Keratinocyte (primary cell): ENCODE measurements around the gene CEP295NL. TPM values are rescaled to one million over a fixed set of nuclear protein-coding genes. Genes with fewer than 3 reads are reported as not detected.

Experiments
- DNase-seq: peaks from one replicate; pipeline ENCODE4 v3.0.0-alpha.2; 2011; ENCODE audit warnings: low read depth, missing footprints, low spot score
- FAIRE-seq: peaks from 2 replicates; lab custom pipeline; 2011; peaks lifted over from hg19 to GRCh38; lab: Jason Lieb, UNC
- H2AFZ ChIP-seq: 2 replicates; pipeline ENCODE4 v1.6.0; 2012; ENCODE audit warnings: low read length, control low read depth, inconsistent platforms; ENCODE audit not compliant: control insufficient read depth
- H3K27ac ChIP-seq: 2 replicates; pipeline ENCODE4 v1.5.1; 2011; ENCODE audit warnings: low read length; ENCODE audit not compliant: control insufficient read depth, insufficient read depth
- H3K27me3 ChIP-seq: 3 replicates; pipeline ENCODE4 v1.6.0; 2011; ENCODE audit warnings: low read length; ENCODE audit not compliant: control insufficient read depth, insufficient read depth; ENCODE audit errors: extremely low read depth
- H3K36me3 ChIP-seq, 2 experiments: 2 replicates in 1 of 2; 3 replicates in 1 of 2; pipeline ENCODE4 v1.5.1; 2011; ENCODE audit warnings: low read length in 2 of 2, mild to moderate bottlenecking in 1 of 2; ENCODE audit not compliant: control insufficient read depth in 2 of 2, insufficient read depth in 2 of 2; ENCODE audit errors: extremely low read depth in 1 of 2
- H3K4me1 ChIP-seq: 3 replicates; pipeline ENCODE4 v1.5.1; 2011; ENCODE audit warnings: low read length; ENCODE audit not compliant: control insufficient read depth, insufficient read depth; ENCODE audit errors: extremely low read depth
- H3K4me2 ChIP-seq: 3 replicates; pipeline ENCODE4 v1.6.0; 2011; ENCODE audit warnings: low read depth, low read length; ENCODE audit not compliant: control insufficient read depth, insufficient read depth; ENCODE audit errors: extremely low read depth
- H3K4me3 ChIP-seq, 3 experiments: fragments of 200-600 bp in 1 of 3; sonication (generic) in 1 of 3; 2 replicates in 2 of 3; 3 replicates in 1 of 3; pipeline ENCODE4 v1.5.1; 2011 to 2016; ENCODE audit warnings: low read length in 3 of 3, mild to moderate bottlenecking in 3 of 3, control low read depth in 2 of 3, inconsistent platforms in 1 of 3, low read depth in 1 of 3, mixed read lengths in 1 of 3, mixed run types in 1 of 3, moderate library complexity in 1 of 3; ENCODE audit not compliant: control insufficient read depth in 2 of 3, insufficient read depth in 2 of 3; ENCODE audit errors: extremely low read depth in 1 of 3
- H3K79me2 ChIP-seq: 2 replicates; pipeline ENCODE4 v1.6.0; 2012; ENCODE audit warnings: low read length; ENCODE audit not compliant: control insufficient read depth, insufficient read depth
- H3K9ac ChIP-seq: 3 replicates; pipeline ENCODE4 v1.6.0; 2011; ENCODE audit warnings: low read length; ENCODE audit not compliant: control insufficient read depth, insufficient read depth; ENCODE audit errors: extremely low read depth
- H3K9me1 ChIP-seq: 3 replicates; pipeline ENCODE4 v1.6.0; 2011; ENCODE audit warnings: low read length; ENCODE audit not compliant: control insufficient read depth, insufficient read depth; ENCODE audit errors: extremely low read depth
- H3K9me3 ChIP-seq: 2 replicates; pipeline ENCODE4 v1.5.1; 2012; ENCODE audit warnings: low read depth, low read length; ENCODE audit not compliant: control insufficient read depth
- H4K20me1 ChIP-seq: 3 replicates; pipeline ENCODE4 v1.6.0; 2011; ENCODE audit warnings: low read length; ENCODE audit not compliant: control insufficient read depth, insufficient read depth; ENCODE audit errors: extremely low read depth
- EZH2 ChIP-seq: IDR thresholded peaks from one replicate; pipeline ENCODE4 v1.6.1; 2012; ENCODE audit warnings: inconsistent platforms, mild to moderate bottlenecking, low read length, moderate library complexity
- dilution Hi-C: fragments of 300-500 bp; cut with MboI; formaldehyde crosslinking; loops from one replicate; pipeline ENCODE4 v1.7.0; 2020; ENCODE audit warnings: low sequenced_read_pairs; ENCODE audit not compliant: extremely low pct_ligation_motif_present
- polyA plus RNA-seq, 5 experiments: library from polyadenylated mRNA; depleted of rRNA in 3 of 5; stranded (reverse) in 3 of 5; stranded (forward) in 1 of 5; unstranded in 1 of 5; fragments of >200 nt; gene quantifications; 1 replicate in 1 of 5; 2 replicates in 3 of 5; 3 replicates in 1 of 5; pipeline versions ENCODE4 v1.2.1 to v1.2.3, GENCODE V29; 2011 to 2012; ENCODE audit warnings: missing spikeins in 2 of 5, low read depth in 1 of 5, low replicate concordance in 1 of 5
- TF ChIP-seq, protein P1 (sequence below), 3 experiments: IDR thresholded peaks in 1 of 3; conservative IDR thresholded peaks in 1 of 3; optimal IDR thresholded peaks in 1 of 3; 2 replicates in 2 of 3; 3 replicates in 1 of 3; pipeline versions ENCODE3 to v1.5.1; 2011; ENCODE audit warnings: low read length in 3 of 3, mild to moderate bottlenecking in 3 of 3, moderate library complexity in 2 of 3, control low read depth in 1 of 3, inconsistent platforms in 1 of 3; ENCODE audit not compliant: insufficient read depth in 2 of 3; ENCODE audit errors: extremely low read depth in 1 of 3

CEP295NL gene
- polyA plus RNA-seq, 1 donor (not counting 4 experiments of a cell fraction or from before 2014, with no cell fraction given), result not detected

- DNase-seq (peak; percentile 48), FAIRE-seq (peak; percentile 95)
- H3K79me2 ChIP-seq, result no peaks in the 10 kb centered on the region
- H3K4me2 ChIP-seq, result peak overlapping the region; percentile 49
- peak overlapping the region; percentile 82 for H2AFZ ChIP-seq
- no peaks in the 10 kb centered on the region for H3K9me3 ChIP-seq
- no peaks in the 10 kb centered on the region for H3K36me3 ChIP-seq
- H3K4me1 ChIP-seq, result peaks cover 15% of the 10 kb centered on the region
- no peak overlapping the region for H3K9ac ChIP-seq
- H3K4me3 ChIP-seq, result no peak overlapping the region
- peaks cover 3% of the 10 kb centered on the region for H3K9me1 ChIP-seq
- peaks cover 17% of the 10 kb centered on the region for H3K27me3 ChIP-seq
- no peak for TF ChIP-seq EZH2
- no peaks in the 10 kb centered on the region for H4K20me1 ChIP-seq
- H3K27ac ChIP-seq, result peak overlapping the region; percentile 33
- dilution Hi-C loops, result no loop called here
These were observed 30.3 kb upstream of the CEP295NL start for GRCh38 chr17:78933025-78933958.

DNA sequence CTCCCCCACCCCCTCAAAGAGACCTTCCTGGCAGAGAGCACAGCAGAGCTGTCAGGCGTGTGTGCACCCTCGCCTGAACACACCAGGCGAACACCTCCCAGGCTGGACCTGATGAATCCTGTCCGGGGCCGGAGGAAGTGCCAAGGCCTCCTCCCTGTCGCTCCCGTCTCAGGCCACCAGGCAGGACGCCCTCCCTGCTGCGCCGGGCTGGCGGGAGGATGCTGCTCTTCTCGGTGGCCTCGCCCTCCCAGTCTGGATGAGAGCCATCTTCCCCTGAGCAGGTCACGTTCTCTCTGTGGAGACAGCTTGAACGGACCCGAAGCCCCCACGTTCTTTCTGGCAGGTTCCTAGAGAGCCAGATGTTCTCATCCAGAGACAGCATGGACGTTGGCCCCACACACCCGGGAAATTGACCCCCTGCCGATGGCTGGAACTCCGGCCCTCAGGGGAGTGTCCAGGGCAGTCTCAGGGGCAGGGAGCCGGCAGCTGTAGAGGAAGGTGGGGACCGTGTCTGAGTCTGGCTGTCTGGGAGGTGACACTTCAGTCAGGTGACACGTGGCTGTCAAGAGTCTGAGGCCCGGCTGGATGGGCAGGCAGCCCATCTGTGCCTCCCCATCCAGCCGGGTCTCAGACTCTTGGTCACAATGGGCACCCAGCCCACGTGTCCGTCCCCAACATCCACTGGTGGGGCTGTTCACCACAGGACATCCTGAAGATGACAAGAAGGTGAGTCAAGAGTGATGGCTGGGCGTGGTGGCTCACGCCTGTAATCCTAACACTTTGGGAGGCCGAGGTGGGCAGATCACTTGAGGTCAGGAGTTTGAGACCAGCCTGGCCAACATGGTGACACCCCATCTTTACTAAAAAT, 27.1 kb upstream of the CEP295NL start:
- no peak for DNase-seq
- H3K27me3 ChIP-seq, result peaks cover 24% of the 10 kb centered on the region
- no peak overlapping the region for H3K4me2 ChIP-seq
- FAIRE-seq, result no peak
- H3K36me3 ChIP-seq, result no peaks in the 10 kb centered on the region
- H3K4me1 ChIP-seq, result peaks cover 15% of the 10 kb centered on the region
- peaks cover 3% of the 10 kb centered on the region for H3K9me1 ChIP-seq
- H3K27ac ChIP-seq, result no peak overlapping the region
- H3K9ac ChIP-seq, result no peak overlapping the region
- H3K9me3 ChIP-seq, result no peaks in the 10 kb centered on the region
- TF ChIP-seq, protein P1, sequence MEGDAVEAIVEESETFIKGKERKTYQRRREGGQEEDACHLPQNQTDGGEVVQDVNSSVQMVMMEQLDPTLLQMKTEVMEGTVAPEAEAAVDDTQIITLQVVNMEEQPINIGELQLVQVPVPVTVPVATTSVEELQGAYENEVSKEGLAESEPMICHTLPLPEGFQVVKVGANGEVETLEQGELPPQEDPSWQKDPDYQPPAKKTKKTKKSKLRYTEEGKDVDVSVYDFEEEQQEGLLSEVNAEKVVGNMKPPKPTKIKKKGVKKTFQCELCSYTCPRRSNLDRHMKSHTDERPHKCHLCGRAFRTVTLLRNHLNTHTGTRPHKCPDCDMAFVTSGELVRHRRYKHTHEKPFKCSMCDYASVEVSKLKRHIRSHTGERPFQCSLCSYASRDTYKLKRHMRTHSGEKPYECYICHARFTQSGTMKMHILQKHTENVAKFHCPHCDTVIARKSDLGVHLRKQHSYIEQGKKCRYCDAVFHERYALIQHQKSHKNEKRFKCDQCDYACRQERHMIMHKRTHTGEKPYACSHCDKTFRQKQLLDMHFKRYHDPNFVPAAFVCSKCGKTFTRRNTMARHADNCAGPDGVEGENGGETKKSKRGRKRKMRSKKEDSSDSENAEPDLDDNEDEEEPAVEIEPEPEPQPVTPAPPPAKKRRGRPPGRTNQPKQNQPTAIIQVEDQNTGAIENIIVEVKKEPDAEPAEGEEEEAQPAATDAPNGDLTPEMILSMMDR (optimal IDR thresholded peaks at IDR 0.05 in 1 of 3, IDR thresholded peaks at IDR 0.05 in 1 of 3, conservative IDR thresholded peaks at IDR 0.05 in 1 of 3; ENCODE audit: extremely low read depth in 1 of 3, insufficient read depth in 2 of 3, low read length in 3 of 3), result no peak
- no peak for TF ChIP-seq EZH2
- H3K79me2 ChIP-seq, result no peaks in the 10 kb centered on the region
- dilution Hi-C loops, result no loop called here
- no peak overlapping the region for H2AFZ ChIP-seq
- H4K20me1 ChIP-seq, result no peaks in the 10 kb centered on the region
- H3K4me3 ChIP-seq, result no peak overlapping the region
